DMS53 (cell line): ENCODE results near the gene MUC4.
"Not testable (repeated sequence)": the region's sequence is repeated elsewhere in the genome, so short reads cannot be mapped to it uniquely, and the experiment has no call there.

ENCODE experiments used
- DNase-seq: peaks from one replicate; lab custom pipeline; 2025; lab: John Stamatoyannopoulos, UW

MUC4 gene

GRCh38 chr3:195715134-195715533 lies 96.6 kb downstream of the MUC4 start:
- DNase-seq = no peak

GRCh38 chr3:195714380-195715011 lies 97.2 kb downstream of the MUC4 start:
- DNase-seq = no peak

- not testable (repeated sequence) for DNase-seq
Measured at GRCh38 chr3:195713150-195713549, 98.6 kb downstream of the MUC4 start.

GRCh38 chr3:195712535-195712910 lies 99.2 kb downstream of the MUC4 start:
- not testable (repeated sequence) for DNase-seq

- DNase-seq = no peak
Measured at GRCh38 chr3:195711813-195712534, 99.8 kb downstream of the MUC4 start.

- DNase-seq = not testable (repeated sequence)
Measured at GRCh38 chr3:195711091-195711812, 100.5 kb downstream of the MUC4 start.

GRCh38 chr3:195710126-195710905 lies 101.4 kb downstream of the MUC4 start:
- not testable (repeated sequence) for DNase-seq

GRCh38 chr3:195709676-195710085 lies 102.0 kb downstream of the MUC4 start:
- DNase-seq = no peak

- no peak for DNase-seq
Measured at GRCh38 chr3:195708626-195709481, 102.9 kb downstream of the MUC4 start.

- DNase-seq = no peak
Measured at GRCh38 chr3:195708061-195708460, 103.7 kb downstream of the MUC4 start.

GRCh38 chr3:195705081-195705991 lies 106.4 kb downstream of the MUC4 start:
- DNase-seq = no peak

- no peak for DNase-seq
Measured at GRCh38 chr3:195704433-195704999, 107.2 kb downstream of the MUC4 start.

GRCh38 chr3:195703776-195704175 lies 108.0 kb downstream of the MUC4 start:
- no peak for DNase-seq

- no peak for DNase-seq
Measured at GRCh38 chr3:195701042-195701915, 110.5 kb downstream of the MUC4 start.

GRCh38 chr3:195700319-195700718 lies 111.4 kb downstream of the MUC4 start:
- no peak for DNase-seq

- no peak for DNase-seq
Measured at GRCh38 chr3:195699860-195700259, 111.9 kb downstream of the MUC4 start.

- no peak for DNase-seq
Measured at GRCh38 chr3:195699388-195699771, 112.3 kb downstream of the MUC4 start.

GRCh38 chr3:195698647-195699387 lies 112.9 kb downstream of the MUC4 start:
- no peak for DNase-seq
